ENCODE measurements around the gene NDNF. TPM values are rescaled to one million over a fixed set of nuclear protein-coding genes. Genes with fewer than 3 reads are reported as not detected.

NDNF gene
- total RNA-seq, 1 donor from 2014 or later: 0.14 TPM

DNA sequence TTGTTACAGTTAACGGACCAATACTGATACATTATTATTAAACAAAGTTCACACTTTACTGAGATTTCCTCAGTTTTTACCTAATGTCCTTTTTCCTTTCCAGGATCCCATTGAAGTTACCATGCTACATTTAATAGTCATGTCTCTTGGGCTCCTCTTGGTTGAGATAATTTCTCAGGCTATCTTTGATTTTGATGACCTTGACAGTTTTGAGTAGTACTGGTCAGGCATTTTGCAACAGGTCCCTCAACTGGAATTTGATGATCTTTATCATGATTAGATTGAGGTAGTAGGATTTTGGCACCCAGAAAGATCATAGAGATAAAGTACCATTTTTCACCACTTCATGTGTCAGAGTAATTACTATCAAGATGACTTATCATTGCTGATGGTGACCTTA lies 53.8 kb downstream of the NDNF start:
- intact Hi-C loops (cut with micrococcal nuclease): no loop called here
- H3K4me3 Mint-ChIP-seq: no peak overlapping the region
- H3K9me3 Mint-ChIP-seq: peaks cover 3% of the 10 kb centered on the region
- no peaks in the 10 kb centered on the region for H3K27me3 Mint-ChIP-seq
- no peaks in the 10 kb centered on the region for H3K4me1 Mint-ChIP-seq
- DNase-seq: no peak
- H3K36me3 Mint-ChIP-seq (ENCODE audit: low read depth): no peaks in the 10 kb centered on the region
- no peak overlapping the region for H3K27ac Mint-ChIP-seq

- Mint-ChIP-seq H3K27ac (no peak overlapping the region), H3K27me3 (no peaks in the 10 kb centered on the region), H3K36me3 (ENCODE audit: low read depth) (no peaks in the 10 kb centered on the region), H3K4me3 (no peak overlapping the region), H3K9me3 (no peaks in the 10 kb centered on the region), H3K4me1 (no peaks in the 10 kb centered on the region)
- no peak for DNase-seq
- intact Hi-C loops (cut with micrococcal nuclease): no loop called here
Observed at GRCh38 chr4:121016611-121017010, 55.7 kb downstream of the NDNF start.

- no peaks in the 10 kb centered on the region for H3K9me3 Mint-ChIP-seq
- intact Hi-C loops (cut with micrococcal nuclease): no loop called here
- no peaks in the 10 kb centered on the region for H3K36me3 Mint-ChIP-seq (ENCODE audit: low read depth)
- no peaks in the 10 kb centered on the region for H3K27me3 Mint-ChIP-seq
- no peak overlapping the region for H3K4me3 Mint-ChIP-seq
- no peak for DNase-seq
- no peak overlapping the region for H3K27ac Mint-ChIP-seq
- no peaks in the 10 kb centered on the region for H3K4me1 Mint-ChIP-seq
Observed at GRCh38 chr4:121015421-121015820, 56.9 kb downstream of the NDNF start.

GRCh38 chr4:121014544-121014943 lies 57.8 kb downstream of the NDNF start:
- Mint-ChIP-seq H3K4me3 (no peak overlapping the region), H3K9me3 (no peaks in the 10 kb centered on the region), H3K36me3 (ENCODE audit: low read depth) (no peaks in the 10 kb centered on the region), H3K4me1 (peaks cover 2% of the 10 kb centered on the region), H3K27ac (no peak overlapping the region), H3K27me3 (no peaks in the 10 kb centered on the region)
- intact Hi-C loops (cut with micrococcal nuclease): no loop called here
- no peak for DNase-seq

- H3K9me3 Mint-ChIP-seq: no peaks in the 10 kb centered on the region
- H3K4me3 Mint-ChIP-seq: no peak overlapping the region
- H3K27me3 Mint-ChIP-seq: no peaks in the 10 kb centered on the region
Observed at GRCh38 chr4:121011780-121012340, 60.5 kb downstream of the NDNF start.

GRCh38 chr4:121011138-121011537 lies 61.2 kb downstream of the NDNF start:
- H3K27ac Mint-ChIP-seq: no peak overlapping the region
- H3K4me1 Mint-ChIP-seq: peaks cover 2% of the 10 kb centered on the region
- H3K4me3 Mint-ChIP-seq: no peak overlapping the region
- H3K9me3 Mint-ChIP-seq: no peaks in the 10 kb centered on the region
- no peaks in the 10 kb centered on the region for H3K27me3 Mint-ChIP-seq
- intact Hi-C loops (cut with micrococcal nuclease): no loop called here
- H3K36me3 Mint-ChIP-seq (ENCODE audit: low read depth): no peaks in the 10 kb centered on the region
- DNase-seq: no peak

More at GRCh38 chr4:121011780-121012340, 60.5 kb downstream of the NDNF start:
- intact Hi-C loops (cut with micrococcal nuclease): no loop called here
- no peaks in the 10 kb centered on the region for H3K36me3 Mint-ChIP-seq (ENCODE audit: low read depth)
- peaks cover 2% of the 10 kb centered on the region for H3K4me1 Mint-ChIP-seq
- H3K27ac Mint-ChIP-seq: no peak overlapping the region
- no peak for DNase-seq

DNA sequence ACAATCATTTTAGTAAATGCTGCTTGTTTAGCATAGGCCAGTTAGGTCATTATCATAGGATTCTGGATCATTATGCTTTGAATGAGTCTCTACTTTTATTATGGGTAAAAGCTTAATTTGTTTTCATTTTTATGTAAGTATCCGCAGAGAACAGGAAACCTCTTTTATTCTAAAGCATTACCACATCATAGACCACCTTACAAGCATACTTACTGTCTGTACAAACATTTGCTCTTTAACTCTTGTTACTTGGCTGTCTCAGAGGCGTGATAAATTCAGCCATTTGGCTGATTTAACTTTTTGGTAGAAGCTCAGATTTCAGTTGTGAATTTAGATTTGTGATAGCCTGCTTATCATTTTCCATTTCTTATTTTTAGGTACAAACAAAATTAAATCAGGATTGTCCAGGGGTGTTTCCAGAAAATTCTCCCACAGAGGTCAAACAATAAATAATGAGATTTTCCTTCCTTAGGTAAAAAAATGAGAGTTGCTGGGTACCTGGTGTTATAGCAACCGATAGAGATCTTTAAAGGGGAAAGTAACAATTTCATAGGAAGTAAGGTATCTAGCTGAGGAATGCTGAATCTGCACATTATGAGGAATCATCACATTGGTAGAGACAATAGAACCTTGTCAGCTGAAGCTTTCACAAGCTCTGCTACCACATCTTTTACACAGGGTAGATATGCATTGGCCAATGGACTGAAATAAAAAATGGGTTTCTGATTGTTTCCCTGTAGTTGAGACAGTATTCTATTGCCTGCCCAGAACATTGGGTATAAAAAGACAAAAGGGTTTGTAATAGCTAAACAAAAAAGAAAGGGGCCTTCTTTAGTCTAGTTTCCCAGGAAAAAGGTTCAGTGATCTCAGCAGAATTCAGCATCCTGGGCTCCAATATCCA lies 62.5 kb downstream of the NDNF start:
- Mint-ChIP-seq H3K9me3 (no peaks in the 10 kb centered on the region), H3K36me3 (ENCODE audit: low read depth) (no peaks in the 10 kb centered on the region), H3K27me3 (no peaks in the 10 kb centered on the region), H3K4me1 (peaks cover 2% of the 10 kb centered on the region), H3K4me3 (no peak overlapping the region), H3K27ac (no peak overlapping the region)
- no peak for DNase-seq
- intact Hi-C loops (cut with micrococcal nuclease): no loop called here

- peaks cover 2% of the 10 kb centered on the region for H3K4me1 Mint-ChIP-seq
- intact Hi-C loops (cut with micrococcal nuclease): no loop called here
- no peak for DNase-seq
- no peak overlapping the region for H3K27ac Mint-ChIP-seq
- no peaks in the 10 kb centered on the region for H3K27me3 Mint-ChIP-seq
- no peaks in the 10 kb centered on the region for H3K36me3 Mint-ChIP-seq (ENCODE audit: low read depth)
- peaks cover 3% of the 10 kb centered on the region for H3K9me3 Mint-ChIP-seq
- no peak overlapping the region for H3K4me3 Mint-ChIP-seq
Observed at GRCh38 chr4:121007660-121008059, 64.7 kb downstream of the NDNF start.

- H3K27ac Mint-ChIP-seq: no peak overlapping the region
- no peaks in the 10 kb centered on the region for H3K4me1 Mint-ChIP-seq
Observed at GRCh38 chr4:121003863-121004262, 68.5 kb downstream of the NDNF start.

DNA sequence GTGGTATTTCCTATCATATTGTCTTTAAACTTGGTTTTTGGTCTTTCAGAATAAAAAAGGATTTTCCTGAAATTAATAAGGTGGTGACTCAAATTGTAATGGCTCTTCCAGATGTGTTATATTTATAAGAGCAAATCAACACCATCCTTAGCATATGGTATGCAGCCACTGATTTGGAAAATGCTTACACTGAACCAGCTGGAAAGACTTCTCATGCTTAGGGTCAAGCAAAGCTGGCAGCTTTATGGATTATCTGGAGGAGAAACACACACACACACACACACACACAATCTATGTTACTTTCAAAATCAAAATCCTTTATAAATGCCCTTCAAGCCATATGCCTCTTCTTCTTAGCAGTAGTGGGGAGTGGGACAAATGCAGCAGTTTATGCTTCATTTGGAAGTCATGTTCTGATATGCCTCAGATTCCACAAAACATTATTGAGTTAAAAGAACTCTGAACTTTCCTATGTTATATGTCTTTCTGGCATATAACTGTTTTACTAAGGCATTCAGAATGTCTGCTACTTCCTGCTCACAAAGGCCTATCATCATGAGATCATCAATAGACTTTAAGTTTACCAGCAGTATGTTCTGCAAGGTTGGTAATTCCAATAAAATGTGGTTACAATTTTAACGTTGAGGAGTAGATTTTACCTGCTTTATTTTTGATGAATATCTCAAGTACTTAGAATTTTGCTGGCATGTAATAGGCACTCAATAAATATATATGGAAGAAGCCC lies 76.9 kb downstream of the NDNF start:
- intact Hi-C loops (cut with micrococcal nuclease): no loop called here
- H3K4me1 Mint-ChIP-seq: no peaks in the 10 kb centered on the region
- DNase-seq: no peak
- H3K27ac Mint-ChIP-seq: no peak overlapping the region
- no peaks in the 10 kb centered on the region for H3K36me3 Mint-ChIP-seq (ENCODE audit: low read depth)
- no peak overlapping the region for H3K4me3 Mint-ChIP-seq
- H3K9me3 Mint-ChIP-seq: no peaks in the 10 kb centered on the region
- no peaks in the 10 kb centered on the region for H3K27me3 Mint-ChIP-seq

More at GRCh38 chr4:121003863-121004262, 68.5 kb downstream of the NDNF start:
- Mint-ChIP-seq H3K4me3 (no peak overlapping the region), H3K27me3 (peaks cover 2% of the 10 kb centered on the region), H3K9me3 (peaks cover 3% of the 10 kb centered on the region), H3K36me3 (ENCODE audit: low read depth) (no peaks in the 10 kb centered on the region)
- intact Hi-C loops (cut with micrococcal nuclease): no loop called here
- DNase-seq: no peak

DNA sequence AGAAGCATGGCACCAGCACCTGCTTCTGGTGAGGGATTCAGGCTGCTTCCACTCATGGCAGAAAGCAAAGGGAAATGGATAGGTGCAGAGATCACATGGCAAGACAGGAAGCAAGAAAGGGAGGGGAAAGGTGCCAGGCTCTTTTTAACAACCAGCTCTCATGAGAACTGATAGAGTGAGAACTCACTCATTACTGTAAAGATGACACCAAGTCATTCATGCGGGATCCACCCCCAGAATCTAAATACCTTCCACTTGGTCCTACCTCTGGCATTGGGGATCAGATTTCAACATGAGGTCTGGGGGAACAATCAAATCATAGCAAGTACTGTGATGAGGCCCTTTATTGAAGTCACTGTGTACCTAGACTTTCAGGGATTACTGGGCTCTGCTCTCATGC lies 77.8 kb downstream of the NDNF start:
- Mint-ChIP-seq H3K27me3 (no peaks in the 10 kb centered on the region), H3K9me3 (no peaks in the 10 kb centered on the region), H3K36me3 (ENCODE audit: low read depth) (no peaks in the 10 kb centered on the region), H3K4me1 (no peaks in the 10 kb centered on the region), H3K27ac (no peak overlapping the region), H3K4me3 (no peak overlapping the region)
- no peak for DNase-seq
- intact Hi-C loops (cut with micrococcal nuclease): no loop called here

DNA sequence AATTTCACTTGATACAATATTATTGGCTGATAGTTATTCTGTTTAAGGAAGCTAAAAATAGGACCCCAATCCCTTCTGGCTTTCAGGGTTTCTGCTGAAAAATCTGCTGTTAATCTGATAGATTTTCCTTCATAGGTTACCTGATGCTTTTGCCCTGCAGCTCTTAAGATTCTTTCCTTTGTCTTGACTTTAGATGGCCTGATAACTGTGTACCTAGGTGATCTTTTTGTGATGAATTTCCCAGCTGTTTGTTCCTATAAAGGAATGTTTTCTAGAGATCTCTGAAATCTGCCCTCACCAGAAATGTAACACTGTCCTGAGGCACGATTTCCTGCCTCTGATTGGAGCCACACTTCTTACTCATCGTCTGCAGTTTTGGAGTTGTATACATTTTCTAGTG lies 80.5 kb downstream of the NDNF start:
- Mint-ChIP-seq H3K36me3 (ENCODE audit: low read depth) (no peaks in the 10 kb centered on the region), H3K4me3 (no peak overlapping the region)

DNA sequence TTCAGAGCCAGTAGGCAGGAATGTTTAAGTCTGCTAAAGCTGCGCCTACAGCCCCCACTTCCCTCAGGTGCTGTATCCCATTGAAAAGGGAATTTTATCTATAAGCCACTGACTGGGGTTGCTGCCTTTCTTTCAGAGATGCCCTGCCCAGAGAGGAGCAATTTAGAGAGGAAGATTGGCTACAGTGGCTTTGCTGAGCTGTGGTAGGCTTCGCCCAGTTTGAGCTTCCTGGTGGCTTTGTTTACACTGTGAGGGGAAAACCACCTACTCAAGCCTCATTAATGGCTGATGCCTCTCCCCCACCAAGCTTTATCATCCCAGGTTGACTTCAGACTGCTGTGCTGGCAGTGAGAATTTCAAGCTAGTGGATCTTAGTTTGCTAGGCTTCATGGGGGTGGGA lies 82.1 kb downstream of the NDNF start:
- intact Hi-C loops (cut with micrococcal nuclease): no loop called here
- DNase-seq: no peak
- no peaks in the 10 kb centered on the region for H3K9me3 Mint-ChIP-seq
- no peaks in the 10 kb centered on the region for H3K36me3 Mint-ChIP-seq (ENCODE audit: low read depth)
- peaks cover 11% of the 10 kb centered on the region for H3K27me3 Mint-ChIP-seq
- H3K4me3 Mint-ChIP-seq: no peak overlapping the region
- no peak overlapping the region for H3K27ac Mint-ChIP-seq
- H3K4me1 Mint-ChIP-seq: no peaks in the 10 kb centered on the region

More for the DNA sequence above, 80.5 kb downstream of the NDNF start:
- Mint-ChIP-seq H3K27ac (no peak overlapping the region), H3K27me3 (peaks cover 9% of the 10 kb centered on the region), H3K9me3 (no peaks in the 10 kb centered on the region), H3K4me1 (no peaks in the 10 kb centered on the region)
- no peak for DNase-seq
- intact Hi-C loops (cut with micrococcal nuclease): no loop called here
